ENCODE results near the gene AGPAT4.

AGPAT4 gene

DNA sequence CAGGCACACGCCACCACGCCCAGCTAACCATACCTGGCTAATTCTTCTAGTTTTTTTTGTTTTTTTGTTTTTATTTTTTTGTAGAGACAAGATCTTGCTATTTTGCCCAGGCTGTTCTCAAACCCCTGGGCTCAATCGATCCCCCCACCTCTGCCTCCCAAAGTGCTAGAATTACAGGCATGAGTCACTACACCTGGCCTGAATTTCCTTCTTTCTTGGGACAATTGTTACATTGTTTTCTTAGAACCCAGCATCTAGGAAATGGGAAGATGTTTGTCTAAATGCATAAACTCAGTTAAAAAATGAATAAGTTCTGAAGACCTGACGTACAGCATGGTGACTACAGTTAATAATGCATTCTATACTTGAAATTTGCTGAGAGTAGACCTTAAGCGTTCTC is 10.8 kb upstream of the AGPAT4 start:
- no peak for DNase-seq (ENCODE audit: low read depth in 1 of 2, low spot score in 1 of 2)

DNA sequence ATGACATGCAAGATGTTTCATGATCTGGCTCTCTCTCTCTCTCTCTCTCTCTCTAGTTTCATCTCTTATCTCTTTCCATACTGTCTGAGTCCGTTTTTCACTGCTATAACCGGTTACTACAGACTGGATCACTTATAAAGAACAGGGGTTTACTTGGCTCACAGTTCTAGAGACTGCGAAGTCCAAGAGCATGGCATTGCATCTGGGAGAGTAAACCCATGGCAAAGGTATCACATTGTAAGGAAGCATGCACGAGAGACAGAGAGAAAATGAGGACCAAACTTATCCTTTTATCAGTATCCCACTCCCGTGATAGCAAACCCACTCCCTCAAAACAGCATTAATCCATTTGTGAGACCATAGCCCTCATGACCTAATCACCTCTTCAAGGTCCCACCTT is 7.2 kb upstream of the AGPAT4 start:
- DNase-seq (ENCODE audit: low read depth in 1 of 2, low spot score in 1 of 2): no peak

DNA sequence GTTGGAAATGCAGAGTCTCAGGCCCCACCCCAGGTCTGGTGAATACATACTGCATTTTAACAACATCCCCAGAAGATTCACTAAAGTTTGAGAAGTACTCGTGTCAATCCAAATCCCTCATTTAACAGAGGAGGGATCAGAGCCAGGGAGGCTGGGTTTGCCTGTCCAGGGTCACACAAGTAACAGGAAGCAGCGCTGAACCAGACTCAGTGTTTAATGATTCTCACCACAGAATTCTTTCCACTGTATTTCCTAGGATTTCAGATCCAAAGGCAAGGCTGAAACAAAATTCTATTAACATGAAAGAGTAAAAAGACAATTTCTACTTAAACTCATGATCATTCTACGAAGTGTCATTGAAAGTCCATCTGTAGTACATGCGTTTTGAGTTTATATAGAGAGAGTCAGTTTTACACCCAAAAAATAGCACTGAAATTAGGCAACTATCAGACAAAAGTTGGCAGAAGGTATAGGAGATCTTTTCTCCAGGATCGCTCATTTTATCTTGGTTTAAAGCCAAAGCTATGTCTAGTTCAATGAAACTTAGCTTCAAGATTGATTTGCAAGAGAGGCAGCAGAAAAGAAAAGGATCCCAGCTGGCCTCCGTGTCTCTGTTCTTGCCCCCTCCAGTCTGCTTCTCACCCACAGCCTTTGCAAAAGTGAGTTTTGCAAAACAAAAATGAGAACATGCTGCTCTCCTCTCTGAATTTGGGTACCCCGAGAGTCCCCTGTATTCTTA is 6.0 kb upstream of the AGPAT4 start:
- DNase-seq (ENCODE audit: low read depth in 1 of 2, low spot score in 1 of 2): no peak

DNA sequence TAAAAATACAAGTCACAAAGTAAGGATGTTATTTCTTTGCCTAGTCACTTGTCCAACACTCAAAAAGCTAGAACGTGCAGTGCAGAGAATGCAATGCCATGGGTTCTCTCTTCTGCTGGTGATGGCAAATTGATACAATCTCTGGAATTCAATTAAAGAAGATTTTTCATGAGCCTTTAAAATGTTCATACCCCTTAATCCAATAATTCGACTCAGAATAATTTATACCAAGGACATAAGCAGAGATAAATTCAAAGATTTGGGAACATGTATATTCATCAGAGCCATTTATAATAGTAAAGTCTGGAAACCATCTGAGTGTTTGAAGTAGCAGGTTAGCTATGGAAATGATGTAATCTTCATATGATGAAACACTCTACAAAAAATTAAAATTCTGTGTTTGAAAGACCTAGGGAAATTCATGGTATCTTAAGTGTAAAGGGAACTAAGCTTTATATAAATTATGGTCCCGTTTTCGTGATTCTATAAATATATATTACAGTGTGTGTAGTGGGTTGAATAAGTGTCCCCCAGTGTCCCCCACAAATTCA is 2.8 kb upstream of the AGPAT4 start:
- no peak for DNase-seq (ENCODE audit: low read depth in 1 of 2, low spot score in 1 of 2)

DNA sequence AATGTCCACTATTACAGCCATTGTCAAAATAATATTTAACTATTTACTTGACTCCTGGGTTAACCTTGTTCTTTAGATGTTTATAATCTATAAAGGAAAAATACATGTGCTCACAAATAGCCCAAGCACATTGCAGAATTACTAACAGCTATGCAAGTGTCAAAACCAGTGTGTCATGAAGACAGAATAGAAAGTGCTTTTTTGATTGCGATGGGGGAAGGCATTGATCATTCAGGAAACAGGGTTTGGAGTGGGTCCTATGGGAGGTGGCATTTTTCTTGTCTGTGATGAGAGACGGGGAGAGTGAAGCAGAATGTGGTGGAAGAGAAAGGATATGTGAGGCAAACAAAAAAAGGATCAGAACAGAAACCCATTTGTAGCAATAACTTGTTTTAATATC is 1.0 kb upstream of the AGPAT4 start:
- no peak for DNase-seq (ENCODE audit: low read depth in 1 of 2, low spot score in 1 of 2)

DNA sequence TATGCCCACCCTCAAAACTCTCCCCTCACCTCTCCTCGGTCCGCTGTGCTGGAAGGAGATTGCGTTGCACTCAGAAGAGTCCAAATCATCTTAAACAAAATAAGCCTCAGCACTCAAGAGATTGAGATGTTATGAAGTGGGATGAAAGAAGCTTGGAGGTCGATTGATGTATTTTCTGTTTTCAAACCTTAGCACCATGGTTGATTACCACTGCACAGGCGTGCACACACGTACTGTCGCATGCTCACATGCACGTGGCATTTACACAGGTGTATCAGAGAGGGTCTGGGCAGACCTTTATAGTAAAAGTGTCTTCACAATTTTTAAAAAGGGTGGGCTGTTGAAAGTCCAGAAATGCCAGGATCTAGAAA is 612 bp upstream of the AGPAT4 start:
- DNase-seq (ENCODE audit: low read depth in 1 of 2, low spot score in 1 of 2): no peak

DNA sequence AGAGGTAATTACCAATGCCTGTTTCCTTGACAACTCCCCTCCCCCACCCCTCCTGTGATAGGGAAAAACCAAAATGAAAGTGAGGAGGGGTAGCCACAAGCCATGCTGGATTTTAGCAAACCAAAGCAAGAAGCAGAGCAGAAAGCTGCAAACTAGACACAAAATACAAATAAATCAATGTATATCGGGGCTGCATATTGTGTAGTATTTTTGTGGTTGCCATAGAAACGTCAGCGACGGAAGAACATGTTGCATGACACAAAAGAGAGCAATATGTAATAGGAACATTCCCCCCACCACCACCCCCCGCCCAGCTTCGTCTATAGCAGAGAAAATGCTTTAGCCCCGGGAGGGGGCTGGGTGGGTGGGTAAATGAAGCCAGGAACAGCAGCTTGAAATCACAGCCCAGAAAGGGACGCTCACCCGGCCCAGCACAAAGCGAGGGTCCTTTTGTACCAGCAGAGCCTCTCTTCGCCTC is 548 bp downstream of the AGPAT4 start:
- DNase-seq (ENCODE audit: low read depth in 1 of 2, low spot score in 1 of 2): peak in 1 of 2 donors; percentile 1

DNA sequence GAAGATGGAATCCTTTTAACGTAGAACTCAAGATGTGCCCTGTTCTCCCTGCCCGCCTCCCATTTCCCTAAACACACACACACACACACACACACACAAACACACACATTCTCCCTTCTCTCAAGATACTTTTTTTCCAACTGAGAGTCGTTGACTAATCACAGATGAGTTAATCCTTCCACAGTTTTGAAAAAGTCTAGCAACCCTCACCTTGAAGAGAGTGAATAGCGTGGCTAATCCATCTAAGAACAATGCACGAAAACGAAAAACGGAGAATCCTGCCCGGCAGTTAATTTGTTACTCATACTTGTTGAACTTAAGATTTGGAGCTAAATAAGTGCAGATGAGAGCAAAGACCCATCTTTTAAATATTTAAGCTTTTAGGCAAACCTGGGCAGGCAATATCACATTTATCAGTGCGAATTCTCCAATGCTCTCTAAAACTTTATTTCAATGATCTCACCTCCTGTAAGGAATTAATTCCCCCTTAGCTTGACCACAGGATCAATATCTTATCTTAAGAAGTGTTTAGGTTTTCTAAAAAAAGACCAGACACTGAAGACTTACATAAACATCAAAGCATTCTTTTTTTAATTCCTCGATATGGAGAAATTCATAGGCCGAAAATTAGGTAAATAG is 1.1 kb downstream of the AGPAT4 start:
- DNase-seq (ENCODE audit: low read depth in 1 of 2, low spot score in 1 of 2): no peak

DNA sequence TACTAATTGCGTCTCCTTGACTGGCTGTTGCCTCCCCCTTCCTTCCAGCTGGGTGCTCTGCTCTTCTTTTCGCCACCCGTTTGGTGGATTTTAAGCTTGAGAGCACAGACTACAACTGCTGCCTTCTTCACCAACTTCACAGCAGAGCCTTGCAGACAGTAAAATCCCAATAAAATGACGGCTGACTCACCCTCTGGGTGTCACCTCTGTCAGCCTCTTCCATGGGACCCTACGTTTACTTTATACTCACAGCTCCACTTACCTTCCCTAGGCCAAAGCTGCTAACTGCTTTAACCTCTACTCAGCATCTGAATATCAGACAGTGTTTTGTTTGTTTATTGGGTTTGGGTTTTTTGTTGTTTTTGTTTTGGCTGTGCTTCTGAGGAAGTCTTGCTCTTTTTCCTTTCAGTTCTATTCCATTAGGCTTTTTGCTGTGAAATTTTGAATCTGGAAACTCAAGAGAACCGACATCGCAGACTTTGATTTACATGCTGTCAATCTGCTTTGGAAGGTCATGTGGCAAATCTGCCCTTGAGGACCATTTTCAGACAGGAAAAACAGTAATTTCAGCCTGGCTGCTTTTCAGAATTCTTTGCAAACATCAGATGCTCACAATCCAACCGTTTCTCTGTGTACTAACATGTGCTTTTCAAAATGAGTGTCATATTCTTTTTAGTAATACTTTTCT is 2.4 kb downstream of the AGPAT4 start:
- no peak for DNase-seq (ENCODE audit: low read depth in 1 of 2, low spot score in 1 of 2)

DNA sequence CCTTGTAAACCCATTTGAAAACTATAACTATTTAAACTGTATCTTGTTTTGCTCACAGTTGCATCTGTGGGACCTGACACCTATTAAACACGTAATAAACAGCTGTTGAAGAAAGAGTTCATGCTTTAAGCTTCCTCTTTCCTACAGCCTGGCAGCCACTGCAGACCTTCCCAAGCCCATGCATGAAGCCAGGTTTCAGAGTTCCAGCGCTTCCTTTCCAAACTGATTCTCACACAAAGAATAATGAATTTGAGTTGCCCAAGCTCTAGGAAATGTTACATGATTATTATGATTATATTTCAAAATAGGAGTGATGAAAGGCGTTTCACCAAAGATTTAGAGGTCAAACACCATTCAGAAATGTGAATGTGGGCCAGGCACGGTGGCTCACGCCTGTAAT is 3.7 kb downstream of the AGPAT4 start:
- no peak for DNase-seq (ENCODE audit: low read depth in 1 of 2, low spot score in 1 of 2)

DNA sequence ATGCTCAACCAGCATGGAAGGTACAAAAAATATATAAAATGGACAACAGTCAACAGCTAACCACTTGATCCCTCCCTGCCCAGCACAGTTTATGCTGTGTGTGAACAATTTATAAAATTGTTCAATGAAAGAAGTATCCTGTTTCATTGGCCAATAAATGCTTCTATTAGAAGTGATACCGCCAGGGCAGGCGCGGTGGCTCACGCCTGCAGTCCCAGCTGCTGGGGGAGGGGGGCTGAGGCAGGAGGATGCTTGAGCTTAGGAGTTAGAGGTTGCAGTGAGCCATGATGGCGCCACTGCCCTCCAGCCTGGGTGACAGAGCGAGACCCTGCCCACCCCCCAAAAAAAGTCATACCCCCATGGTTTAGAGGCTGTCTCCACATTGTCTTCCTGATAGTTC is 4.6 kb downstream of the AGPAT4 start:
- no peak for DNase-seq (ENCODE audit: low read depth in 1 of 2, low spot score in 1 of 2)

DNA sequence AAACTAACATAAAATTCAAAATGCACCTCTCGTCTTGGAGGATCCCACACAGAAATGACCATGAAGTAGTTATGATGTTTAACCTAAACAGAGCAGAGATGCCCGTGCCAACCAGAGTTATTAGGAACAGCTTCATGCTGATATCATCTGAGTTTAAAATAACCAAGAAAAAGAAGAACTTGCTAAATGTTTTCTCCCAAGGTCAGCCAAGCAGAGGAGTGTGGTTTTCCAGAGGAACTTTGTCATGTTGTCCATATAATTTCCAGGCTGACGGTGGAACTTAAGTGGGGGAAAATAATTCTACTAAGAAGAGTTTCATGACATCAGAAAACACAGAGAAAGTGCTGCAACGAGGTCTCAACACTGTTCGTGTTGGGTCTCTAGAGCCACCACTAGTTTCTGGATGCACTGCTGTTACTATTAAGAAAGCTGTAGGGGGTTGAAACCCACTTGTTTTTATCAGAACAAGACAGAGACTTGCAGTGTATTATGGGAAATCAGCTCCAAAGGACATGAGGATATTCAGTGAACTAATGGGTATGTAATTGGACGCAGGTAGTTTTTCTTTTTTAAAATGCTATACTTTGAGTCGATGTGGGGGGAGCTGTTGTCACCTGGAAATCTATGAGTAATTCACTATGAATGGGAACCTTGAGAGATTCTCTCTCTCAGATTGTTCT is 5.2 kb downstream of the AGPAT4 start:
- no peak for DNase-seq (ENCODE audit: low read depth in 1 of 2, low spot score in 1 of 2)

DNA sequence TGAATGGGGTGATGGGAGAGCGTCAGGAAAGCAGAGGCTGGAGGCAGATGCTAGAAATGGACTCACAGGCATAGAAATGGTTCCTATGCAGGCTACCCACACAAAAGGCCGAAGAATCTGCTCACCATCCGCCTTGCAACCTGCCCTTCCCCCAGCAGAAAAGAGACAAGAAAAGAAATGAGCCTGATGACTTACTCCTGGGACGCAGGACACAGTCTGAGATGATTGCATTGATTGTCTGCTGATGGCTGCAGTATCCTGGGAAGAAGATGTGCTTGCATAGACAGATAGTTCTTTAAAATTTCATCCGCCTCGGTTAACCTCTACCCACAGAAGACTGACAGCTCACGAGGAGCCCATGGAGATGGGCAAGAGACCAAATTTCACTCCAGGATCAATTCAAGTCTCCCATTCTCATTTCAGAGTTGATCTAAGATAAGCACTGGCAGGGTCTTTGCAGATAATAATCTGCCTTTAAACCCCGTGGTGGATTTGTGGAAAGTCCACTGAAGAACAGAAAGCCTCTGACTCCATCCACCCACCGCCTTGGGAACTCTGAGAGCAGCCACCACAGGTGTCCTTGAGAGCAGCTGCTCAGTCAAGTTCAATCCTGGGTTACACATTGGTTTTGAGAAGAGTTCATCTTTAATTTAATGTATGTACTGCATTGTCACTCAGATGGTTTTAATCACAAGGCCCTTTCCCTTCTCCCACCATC is 7.2 kb downstream of the AGPAT4 start:
- no peak for DNase-seq (ENCODE audit: low read depth in 1 of 2, low spot score in 1 of 2)

DNA sequence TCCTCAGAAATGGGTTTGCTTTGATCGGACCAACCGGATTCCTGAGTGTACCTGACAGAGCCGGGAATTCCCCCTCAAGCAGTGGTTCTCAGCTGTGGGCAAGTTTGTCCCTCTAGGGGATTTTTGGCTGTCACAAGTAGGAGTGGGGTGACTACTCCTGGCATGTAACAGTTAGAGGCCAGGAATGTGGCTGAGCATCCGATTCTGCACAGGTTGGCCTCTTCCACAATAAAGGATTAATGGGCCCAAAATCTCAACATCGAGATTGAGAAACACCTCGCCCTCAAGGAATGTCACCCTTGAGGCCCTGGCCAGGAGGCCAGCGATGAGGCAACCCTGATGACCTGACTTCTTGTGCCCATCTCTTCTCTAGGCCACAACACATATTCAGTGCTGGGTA is 7.9 kb downstream of the AGPAT4 start:
- no peak for DNase-seq (ENCODE audit: low read depth in 1 of 2, low spot score in 1 of 2)

DNA sequence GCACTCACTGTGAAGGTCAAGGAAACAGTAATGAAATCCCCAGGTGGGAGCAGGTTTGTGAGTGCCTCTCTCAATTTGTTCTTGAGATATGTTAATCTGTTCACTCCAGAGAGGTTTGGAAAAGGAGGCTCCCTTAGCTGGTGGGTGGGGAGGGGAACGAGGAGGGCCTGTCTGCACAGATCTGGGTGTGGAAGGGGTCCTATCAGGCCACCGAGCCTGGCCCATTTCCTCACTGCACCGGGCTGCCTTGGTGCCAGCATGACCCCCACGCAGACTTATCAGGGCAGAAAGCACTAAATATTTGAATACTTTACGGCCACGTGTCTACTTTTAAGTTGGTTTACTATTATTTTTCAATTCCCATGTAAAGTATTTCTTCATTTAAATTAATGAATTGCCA is 8.3 kb downstream of the AGPAT4 start:
- no peak for DNase-seq (ENCODE audit: low read depth in 1 of 2, low spot score in 1 of 2)

DNA sequence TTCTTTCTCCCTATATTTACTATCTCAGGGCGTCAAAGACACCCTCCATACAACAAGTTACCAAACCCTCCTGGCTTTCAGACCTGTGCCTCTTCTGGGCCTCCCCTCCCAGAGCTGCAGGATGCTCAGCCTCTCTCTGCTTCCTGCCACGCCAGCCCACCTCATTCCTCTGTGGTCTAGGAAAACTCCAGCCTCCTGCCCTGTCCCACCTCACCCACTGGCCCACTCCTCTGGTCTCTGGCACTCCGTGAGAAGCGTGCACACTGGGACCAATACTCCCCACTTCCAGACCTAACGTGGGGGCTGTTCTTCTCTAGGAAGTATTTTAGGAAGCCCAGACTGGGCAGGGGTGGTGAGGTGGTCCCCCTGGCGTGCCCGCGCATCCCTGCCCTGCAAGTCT is 9.7 kb downstream of the AGPAT4 start:
- DNase-seq (ENCODE audit: low read depth in 1 of 2, low spot score in 1 of 2): no peak

DNA sequence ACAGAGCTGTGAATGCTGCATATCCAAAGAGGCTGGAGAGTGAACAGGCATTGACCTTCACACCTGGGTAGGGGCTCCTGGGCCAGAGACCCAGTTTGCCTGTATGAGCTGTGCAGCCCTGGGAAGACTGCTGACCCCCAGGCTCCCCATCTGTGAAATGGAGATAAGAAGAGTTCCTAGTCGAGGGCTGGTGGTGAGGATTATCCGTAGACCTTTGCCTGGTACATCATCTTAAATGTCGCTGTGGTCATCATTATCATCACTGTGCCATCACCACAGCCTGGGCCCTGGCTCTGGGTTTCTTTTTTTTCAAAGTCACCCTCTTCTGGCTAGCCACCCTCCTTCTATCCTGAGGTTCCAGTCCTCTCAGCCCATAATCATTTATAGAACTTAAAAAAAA is 12.0 kb downstream of the AGPAT4 start:
- DNase-seq (ENCODE audit: low read depth in 1 of 2, low spot score in 1 of 2): no peak

DNA sequence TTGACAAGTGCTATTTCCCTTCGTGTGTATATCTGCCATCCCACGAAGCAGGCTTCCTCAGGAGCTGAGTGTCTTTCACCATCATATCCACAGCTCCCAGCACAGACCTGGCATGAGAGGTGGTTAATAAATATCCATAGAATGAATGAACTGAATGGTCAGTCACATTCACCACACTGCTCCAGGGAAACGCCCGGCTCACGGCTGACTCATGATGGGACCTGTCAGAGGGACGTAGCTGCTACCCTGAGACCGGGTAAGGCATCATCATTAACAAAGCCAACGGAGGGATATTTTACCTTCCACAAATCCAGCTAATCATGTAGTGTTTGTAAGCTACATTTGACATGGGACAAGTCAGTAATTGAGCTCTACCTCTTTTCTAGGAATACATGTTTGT is 12.5 kb downstream of the AGPAT4 start:
- no peak for DNase-seq (ENCODE audit: low read depth in 1 of 2, low spot score in 1 of 2)

DNA sequence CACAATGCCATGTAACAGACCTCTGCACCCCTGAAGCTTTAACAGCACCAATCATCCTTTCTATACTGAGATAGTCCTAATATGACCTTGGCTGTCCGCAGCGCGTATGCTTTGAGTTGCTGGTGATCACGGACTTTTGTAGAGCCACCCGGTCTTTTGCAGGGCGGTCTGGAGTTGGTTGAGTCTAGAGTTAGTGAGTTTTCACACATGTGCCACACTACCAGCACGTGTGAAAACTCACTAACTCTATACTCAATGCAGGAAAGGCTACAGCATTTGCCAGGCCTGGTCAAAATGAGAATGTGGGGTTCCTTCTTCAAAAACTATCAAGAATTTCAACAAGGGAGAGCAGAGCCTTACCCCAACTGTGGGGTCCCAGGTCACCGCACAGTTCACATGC is 14.6 kb downstream of the AGPAT4 start:
- no peak for DNase-seq (ENCODE audit: low read depth in 1 of 2, low spot score in 1 of 2)

DNA sequence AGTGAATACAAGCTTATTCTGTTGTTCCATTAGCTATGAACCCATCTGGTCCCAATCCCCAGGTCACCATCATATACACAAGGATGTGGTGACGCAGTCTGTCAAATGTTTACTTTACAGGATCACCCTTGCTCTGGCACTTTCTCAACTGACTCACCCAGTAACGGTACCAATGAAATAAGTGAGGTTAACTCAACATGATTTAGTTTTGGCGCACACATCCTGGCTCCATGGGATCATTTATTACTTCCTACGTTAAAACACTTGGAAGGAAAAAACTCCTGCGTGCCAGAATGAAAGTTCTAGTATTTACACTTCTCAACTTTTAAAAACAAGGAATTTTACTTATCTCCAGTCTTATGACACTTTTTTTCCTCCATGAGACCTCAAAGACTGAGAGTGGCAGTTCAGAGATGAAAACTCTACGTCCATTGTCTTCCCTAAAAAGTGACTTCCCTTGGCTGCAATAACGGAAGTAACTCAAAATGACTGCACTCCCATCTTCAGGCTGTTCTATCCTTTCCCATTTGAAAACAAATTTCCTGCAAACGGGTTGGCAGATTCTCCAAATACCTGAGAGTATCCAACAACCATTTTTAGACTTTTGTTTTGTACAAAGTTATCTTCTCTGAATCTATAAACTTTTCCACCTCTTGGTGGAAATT is 15.9 kb downstream of the AGPAT4 start:
- DNase-seq (ENCODE audit: low read depth in 1 of 2, low spot score in 1 of 2): no peak
